ENCODE results near the gene PIRT. TPM values are rescaled to one million over a fixed set of nuclear protein-coding genes. Genes with fewer than 3 reads are reported as not detected.

Gene PIRT
- total and polyA plus RNA-seq, 10 donors = 0.02 TPM; not detected in 9

DNA sequence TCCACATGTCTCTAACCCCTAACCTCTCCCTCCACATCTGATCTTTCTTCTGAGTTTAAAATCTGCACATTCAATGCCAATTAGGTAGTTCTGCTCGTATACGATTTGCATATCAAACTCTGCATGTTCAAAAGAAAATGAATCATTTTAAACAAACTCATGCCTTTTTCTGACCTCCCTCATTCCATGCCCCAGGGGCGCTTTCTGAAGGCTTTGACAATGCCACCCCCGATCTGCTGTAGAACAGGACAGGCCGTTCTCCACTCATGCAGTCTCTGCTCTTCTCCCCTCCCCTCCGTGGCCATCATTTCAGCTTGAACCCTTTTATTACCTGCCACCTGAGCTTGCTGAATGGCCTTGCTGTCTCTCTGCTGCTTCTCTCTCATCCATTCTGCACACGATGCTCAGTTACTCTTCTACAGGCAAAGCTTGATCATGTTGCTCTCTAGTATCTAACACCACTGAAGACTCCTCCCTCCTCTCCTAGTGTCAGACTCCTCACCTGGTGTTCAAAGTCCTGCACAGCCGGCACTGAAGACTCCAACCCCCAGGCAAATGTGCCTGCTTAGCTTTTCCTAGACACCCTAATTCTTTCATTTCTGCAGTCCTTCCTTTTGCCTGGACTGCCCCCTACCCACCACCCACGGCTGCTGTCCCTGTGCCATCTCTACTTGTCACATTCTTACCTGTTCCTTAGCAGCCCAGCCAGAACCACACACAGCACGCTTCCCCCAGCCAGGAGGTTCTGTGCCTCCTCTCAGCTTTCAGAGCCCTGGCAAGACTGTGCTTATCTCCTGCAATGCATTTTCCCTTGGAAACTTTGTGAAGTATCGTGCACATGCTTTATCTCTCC lies 40.2 kb downstream of the PIRT start:
- no peak for DNase-seq
- Histone ChIP-seq H3K4me1 (peaks cover 0 to 20% (median 12%) of the 10 kb centered on the region in 6 donors), H3K27ac (no peak overlapping the region), H3K36me3 (no peaks in the 10 kb centered on the region), H3K9me3 (no peaks in the 10 kb centered on the region), H3K27me3 (replicated peaks in 1 of 7) (no peaks in the 10 kb centered on the region), H3K4me3 (no peak overlapping the region)
- 73 to 83% (median 82%) methylated on average over 11 of the region's 11 CpGs for WGBS, 5 donors
- intact Hi-C loops (cut with DNase I; ENCODE audit: low total_unique reads) = no loop called here
- TF ChIP-seq, protein P1, sequence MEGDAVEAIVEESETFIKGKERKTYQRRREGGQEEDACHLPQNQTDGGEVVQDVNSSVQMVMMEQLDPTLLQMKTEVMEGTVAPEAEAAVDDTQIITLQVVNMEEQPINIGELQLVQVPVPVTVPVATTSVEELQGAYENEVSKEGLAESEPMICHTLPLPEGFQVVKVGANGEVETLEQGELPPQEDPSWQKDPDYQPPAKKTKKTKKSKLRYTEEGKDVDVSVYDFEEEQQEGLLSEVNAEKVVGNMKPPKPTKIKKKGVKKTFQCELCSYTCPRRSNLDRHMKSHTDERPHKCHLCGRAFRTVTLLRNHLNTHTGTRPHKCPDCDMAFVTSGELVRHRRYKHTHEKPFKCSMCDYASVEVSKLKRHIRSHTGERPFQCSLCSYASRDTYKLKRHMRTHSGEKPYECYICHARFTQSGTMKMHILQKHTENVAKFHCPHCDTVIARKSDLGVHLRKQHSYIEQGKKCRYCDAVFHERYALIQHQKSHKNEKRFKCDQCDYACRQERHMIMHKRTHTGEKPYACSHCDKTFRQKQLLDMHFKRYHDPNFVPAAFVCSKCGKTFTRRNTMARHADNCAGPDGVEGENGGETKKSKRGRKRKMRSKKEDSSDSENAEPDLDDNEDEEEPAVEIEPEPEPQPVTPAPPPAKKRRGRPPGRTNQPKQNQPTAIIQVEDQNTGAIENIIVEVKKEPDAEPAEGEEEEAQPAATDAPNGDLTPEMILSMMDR (IDR thresholded peaks at IDR 0.05 in 8 of 11, conservative IDR thresholded peaks at IDR 0.05 in 3 of 11) = no peak
- TF ChIP-seq POLR2A (IDR thresholded peaks at IDR 0.05) = no peak

DNA sequence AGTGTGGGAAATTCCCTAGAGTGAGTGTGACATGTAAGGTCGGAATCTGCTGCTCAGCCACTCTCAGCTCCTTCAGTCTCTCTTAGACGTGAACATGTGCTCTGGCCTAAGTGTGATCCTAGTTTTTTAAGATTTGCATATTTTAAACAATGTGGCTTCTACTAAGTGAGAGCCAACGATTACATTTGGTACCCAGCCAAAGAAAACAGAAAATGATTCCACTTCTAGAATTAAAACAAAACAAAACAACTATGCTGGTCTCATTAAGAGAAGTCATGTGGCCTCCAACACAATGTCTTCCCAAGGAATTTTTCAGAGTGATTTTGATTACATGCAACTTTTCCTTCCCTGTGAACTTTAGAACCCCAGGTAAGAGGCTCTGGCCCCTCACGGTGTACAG lies 44.1 kb downstream of the PIRT start:
- H3K4me3 ChIP-seq = no peak overlapping the region
- DNase-seq = no peak
- 47 to 78% (median 62%) methylated on average over 4 of the region's 4 CpGs for WGBS, 5 donors
- no peaks in the 10 kb centered on the region for H3K36me3 ChIP-seq
- peaks cover 0 to 12% (median 6%) of the 10 kb centered on the region in 6 donors for H3K4me1 ChIP-seq
- H3K27me3 ChIP-seq (replicated peaks in 1 of 7) = no peaks in the 10 kb centered on the region
- H3K9me3 ChIP-seq = no peaks in the 10 kb centered on the region
- H3K27ac ChIP-seq = no peak overlapping the region
- TF ChIP-seq POLR2A (IDR thresholded peaks at IDR 0.05) (no peak), POLR2AphosphoS5 (IDR thresholded peaks at IDR 0.05) (no peak)
- TF ChIP-seq, protein P1 (IDR thresholded peaks at IDR 0.05 in 8 of 11, conservative IDR thresholded peaks at IDR 0.05 in 3 of 11) = no peak
- intact Hi-C loops (cut with DNase I; ENCODE audit: low total_unique reads) = no loop called here

- H3K27me3 ChIP-seq (replicated peaks in 1 of 7) = no peaks in the 10 kb centered on the region
- H3K9me3 ChIP-seq = no peaks in the 10 kb centered on the region
- no peak overlapping the region for H3K4me3 ChIP-seq
- no peak for DNase-seq
- intact Hi-C loops (cut with DNase I; ENCODE audit: low total_unique reads) = no loop called here
- H3K27ac ChIP-seq = no peak overlapping the region
- peaks cover 0 to 6% (median 4%) of the 10 kb centered on the region in 6 donors for H3K4me1 ChIP-seq
- TF ChIP-seq POLR2AphosphoS5 (IDR thresholded peaks at IDR 0.05) (no peak), POLR2A (IDR thresholded peaks at IDR 0.05) (no peak)
- TF ChIP-seq, protein P1 (IDR thresholded peaks at IDR 0.05 in 8 of 11, conservative IDR thresholded peaks at IDR 0.05 in 3 of 11) = no peak
- H3K36me3 ChIP-seq = no peaks in the 10 kb centered on the region
- 82 to 95% (median 87%) methylated on average over 7 of the region's 7 CpGs for WGBS, 5 donors
These were observed 44.6 kb downstream of the PIRT start for GRCh38 chr17:10793256-10793655.

- no peak overlapping the region for H3K27ac ChIP-seq
- H3K9me3 ChIP-seq = no peaks in the 10 kb centered on the region
- intact Hi-C loops (cut with DNase I; ENCODE audit: low total_unique reads) = no loop called here
- H3K4me3 ChIP-seq = no peak overlapping the region
- H3K4me1 ChIP-seq = no peaks in the 10 kb centered on the region
- TF ChIP-seq POLR2A (IDR thresholded peaks at IDR 0.05) (no peak), POLR2AphosphoS5 (IDR thresholded peaks at IDR 0.05) (no peak)
- TF ChIP-seq, protein P1 (IDR thresholded peaks at IDR 0.05 in 8 of 11, conservative IDR thresholded peaks at IDR 0.05 in 3 of 11) = no peak
- DNase-seq = no peak
- H3K27me3 ChIP-seq (replicated peaks in 1 of 7) = no peaks in the 10 kb centered on the region
- 34 to 50% (median 42%) methylated on average over 8 of the region's 8 CpGs for WGBS, 5 donors
- no peaks in the 10 kb centered on the region for H3K36me3 ChIP-seq
These were observed 45.7 kb downstream of the PIRT start for GRCh38 chr17:10792151-10792550.

All from spleen (tissue), 11 donors.